Upper lobe of left lung (tissue), 4 donors: ENCODE results near the gene C10orf71.

Experiments used
- CTCF ChIP-seq, 6 experiments: fragments of 450-650 bp in 4 of 6; fragments of 200-600 bp in 2 of 6; sonication (generic) in 2 of 6; IDR thresholded peaks; one replicate each; pipeline ENCODE4 v1.5.1; 2016 to 2019; ENCODE audit warnings: antibody characterized with exemption in 6 of 6
- EP300 ChIP-seq, 4 donors: sonication (generic); formaldehyde crosslinking; IDR thresholded peaks; one replicate each; pipeline ENCODE4 v1.5.1; 2017; ENCODE audit warnings: antibody characterized with exemption in 4 of 4, control low read depth in 2 of 4
- POLR2A ChIP-seq, 4 donors: fragments of 450-650 bp; IDR thresholded peaks; one replicate each; pipeline ENCODE4 v1.5.1; 2016 to 2017; ENCODE audit warnings: antibody characterized with exemption in 4 of 4, mild to moderate bottlenecking in 2 of 4
- POLR2AphosphoS5 ChIP-seq, 2 donors: sonication (generic); formaldehyde crosslinking; IDR thresholded peaks; one replicate each; pipeline ENCODE4 v1.5.1; 2017; ENCODE audit warnings: antibody characterized with exemption in 2 of 2

GRCh38 chr10:49361735-49362568 is 63.0 kb downstream of the C10orf71 start:
- TF ChIP-seq CTCF (IDR thresholded peaks at IDR 0.05): no peak
- TF ChIP-seq EP300 (IDR thresholded peaks at IDR 0.05): no peak
- no peak for TF ChIP-seq POLR2A (IDR thresholded peaks at IDR 0.05)
- TF ChIP-seq POLR2AphosphoS5 (IDR thresholded peaks at IDR 0.05): no peak
